Common myeloid progenitor, CD34-positive (primary cell): ENCODE results near the gene CBX8.

ENCODE experiments used
- CTCF ChIA-PET: fragments of 350-600 bp; sonication (Branson Sonifier 250); formaldehyde crosslinking; loops from one replicate; lab custom pipeline; 2021; ENCODE audit warnings: antibody characterized with exemption; lab: Charles Lee
- POLR2A ChIA-PET: fragments of 350-600 bp; sonication (Branson Sonifier 250); formaldehyde crosslinking; loops from one replicate; lab custom pipeline; 2021; ENCODE audit warnings: antibody characterized with exemption; lab: Charles Lee
- DNase-seq, 3 donors: peaks; one replicate each; pipeline versions ENCODE4 v3.0.0 to v3.0.0-alpha.2; 2013
- H3K27ac ChIP-seq, 2 experiments: 1 replicate in 1 of 2; 2 replicates in 1 of 2; pipeline ENCODE4 v1.7.0; 2013; ENCODE audit warnings: inconsistent platforms in 2 of 2, low read length in 2 of 2, mild to moderate bottlenecking in 2 of 2, low read depth in 1 of 2, moderate library complexity in 1 of 2; ENCODE audit not compliant: severe bottlenecking in 2 of 2, insufficient read depth in 1 of 2, poor library complexity in 1 of 2
- H3K27me3 ChIP-seq, 5 experiments: replicated peaks in 2 of 5; 1 replicate in 3 of 5; 2 replicates in 2 of 5; pipeline versions ENCODE4 v1.6.1 to v1.7.0; 2013; ENCODE audit warnings: low read length in 4 of 5, mild to moderate bottlenecking in 2 of 5, moderate library complexity in 2 of 5, inconsistent platforms in 1 of 5; ENCODE audit not compliant: insufficient read depth in 5 of 5, control insufficient read depth in 4 of 5
- H3K36me3 ChIP-seq, 4 experiments: 1 replicate in 2 of 4; 2 replicates in 2 of 4; pipeline versions ENCODE4 v1.6.1 to v1.7.0; 2013; ENCODE audit warnings: low read length in 3 of 4, control low read depth in 1 of 4, mild to moderate bottlenecking in 1 of 4; ENCODE audit not compliant: control insufficient read depth in 4 of 4, insufficient read depth in 4 of 4
- H3K4me1 ChIP-seq, 4 experiments: 1 replicate in 3 of 4; 2 replicates in 1 of 4; pipeline versions ENCODE4 v1.6.1 to v1.7.1; 2013; ENCODE audit warnings: low read length in 3 of 4, mild to moderate bottlenecking in 3 of 4, control low read depth in 1 of 4, inconsistent platforms in 1 of 4, moderate library complexity in 1 of 4; ENCODE audit not compliant: control insufficient read depth in 4 of 4, insufficient read depth in 4 of 4; ENCODE audit errors: control extremely low read depth in 1 of 4
- H3K4me3 ChIP-seq, 7 experiments: 1 replicate in 4 of 7; 2 replicates in 3 of 7; pipeline versions ENCODE4 v1.5.1 to v1.7.0; 2013; ENCODE audit warnings: mild to moderate bottlenecking in 7 of 7, low read length in 6 of 7, moderate library complexity in 6 of 7, inconsistent platforms in 2 of 7, low read depth in 2 of 7, control low read depth in 1 of 7; ENCODE audit not compliant: insufficient read depth in 4 of 7, control insufficient read depth in 1 of 7; ENCODE audit errors: extremely low read depth in 1 of 7
- H3K9me3 ChIP-seq, 5 experiments: 1 replicate in 4 of 5; 2 replicates in 1 of 5; pipeline versions ENCODE4 v1.6.1 to v1.7.1; 2013; ENCODE audit warnings: low read length in 4 of 5, mild to moderate bottlenecking in 2 of 5, inconsistent platforms in 1 of 5, low read depth in 1 of 5, moderate library complexity in 1 of 5; ENCODE audit not compliant: control insufficient read depth in 4 of 5, insufficient read depth in 2 of 5; ENCODE audit errors: control extremely low read depth in 1 of 5
- WGBS: methylation state at CpG from one replicate; pipeline ENCODE4 v1.1.5; 2013; ENCODE audit not compliant: insufficient coverage; 5-methylcytosine and 5-hydroxymethylcytosine counted together

The CBX8 gene

GRCh38 chr17:79826841-79827578 lies 30.1 kb upstream of the CBX8 start:
- POLR2A ChIA-PET: no interaction called here
- 92% methylated on average over 19 of the region's 26 CpGs for WGBS
- no peaks in the 10 kb centered on the region for H3K27me3 ChIP-seq
- H3K27ac ChIP-seq: no peak overlapping the region
- no peak overlapping the region for H3K4me3 ChIP-seq
- no peaks in the 10 kb centered on the region for H3K36me3 ChIP-seq
- CTCF ChIA-PET: interaction anchor here (0.7 to 2.8 kb wide), 7 partner anchors 9 to 18 kb away, joined by 3 to 13 read pairs (median 5); partner anchors contain the start of gene CBX4
- no peaks in the 10 kb centered on the region for H3K9me3 ChIP-seq
- DNase-seq: no peak
- H3K4me1 ChIP-seq: peaks cover 9 to 73% (median 42%) of the 10 kb centered on the region in 4 experiments

- H3K27ac ChIP-seq: peak overlapping the region in 1 of 2 experiments; percentile 47
- DNase-seq: peak in 1 of 3 donors; percentile 57
- POLR2A ChIA-PET: interaction anchor here (0.5 to 0.8 kb wide), 2 partner anchors 12 to 75 kb away, joined by 3 to 4 read pairs; no protein-coding TSS in a partner anchor
Observed at GRCh38 chr17:79826204-79826680, 29.4 kb upstream of the CBX8 start.

DNA sequence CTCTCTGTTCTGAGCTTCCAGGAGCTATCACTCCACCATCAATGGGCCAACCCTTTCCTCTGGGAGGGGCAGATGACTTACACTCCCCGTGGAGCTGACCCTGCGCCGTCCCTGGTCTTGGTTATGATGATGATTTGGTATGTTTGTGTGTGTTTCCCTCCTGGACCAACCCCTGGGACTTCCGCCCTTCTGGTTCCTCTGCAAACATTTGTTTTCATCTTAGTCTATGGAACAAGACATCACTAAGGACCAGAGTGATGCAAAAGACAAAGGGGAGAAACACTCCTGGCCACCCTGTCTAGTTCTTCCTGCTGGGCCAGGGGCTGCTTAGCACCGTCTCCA lies 28.7 kb upstream of the CBX8 start:
- DNase-seq: no peak
- H3K36me3 ChIP-seq: no peaks in the 10 kb centered on the region
- no peak overlapping the region for H3K4me3 ChIP-seq
- ChIA-PET CTCF (interaction anchor here (1.3 to 2.8 kb wide), 5 partner anchors 9 to 18 kb away, joined by 3 to 11 read pairs (median 5); no protein-coding TSS in a partner anchor), POLR2A (interaction anchor here (0.5 to 1.2 kb wide), 3 partner anchors 14 to 74 kb away, joined by 3 read pairs; partner anchors contain the start of gene CBX4)
- no peaks in the 10 kb centered on the region for H3K9me3 ChIP-seq
- 100% methylated on average over 1 of the region's 5 CpGs for WGBS
- H3K4me1 ChIP-seq: peaks cover 9 to 59% (median 38%) of the 10 kb centered on the region in 4 experiments
- peak overlapping the region in 1 of 2 experiments; percentile 47 for H3K27ac ChIP-seq
- no peaks in the 10 kb centered on the region for H3K27me3 ChIP-seq

More at GRCh38 chr17:79826204-79826680, 29.4 kb upstream of the CBX8 start:
- Histone ChIP-seq H3K4me1 (peaks cover 9 to 66% (median 39%) of the 10 kb centered on the region in 4 experiments), H3K9me3 (no peaks in the 10 kb centered on the region), H3K4me3 (peak overlapping the region in 3 of 7 experiments; percentile 6 to 20 (median 6)), H3K36me3 (no peaks in the 10 kb centered on the region), H3K27me3 (no peaks in the 10 kb centered on the region)
- 10% methylated on average over 11 of the region's 11 CpGs for WGBS
- CTCF ChIA-PET: interaction anchor here (1.0 to 2.8 kb wide), 6 partner anchors 8 to 18 kb away, joined by 3 to 11 read pairs (median 4); no protein-coding TSS in a partner anchor

GRCh38 chr17:79824893-79825579 lies 28.2 kb upstream of the CBX8 start:
- Histone ChIP-seq H3K36me3 (no peaks in the 10 kb centered on the region), H3K9me3 (no peaks in the 10 kb centered on the region), H3K4me3 (no peak overlapping the region), H3K27me3 (peaks cover 0 to 3% (median 0%) of the 10 kb centered on the region in 5 experiments), H3K4me1 (peaks cover 9 to 55% (median 38%) of the 10 kb centered on the region in 4 experiments), H3K27ac (no peak overlapping the region)
- ChIA-PET POLR2A (interaction anchor here (1.0 to 1.2 kb wide), 2 partner anchors 14 to 25 kb away, joined by 3 read pairs; partner anchors contain the start of gene CBX4), CTCF (interaction anchor here (1.3 to 2.8 kb wide), 5 partner anchors 10 to 19 kb away, joined by 3 to 11 read pairs (median 5); no protein-coding TSS in a partner anchor)
- DNase-seq: no peak
- WGBS: 83% methylated on average over 5 of the region's 6 CpGs

DNA sequence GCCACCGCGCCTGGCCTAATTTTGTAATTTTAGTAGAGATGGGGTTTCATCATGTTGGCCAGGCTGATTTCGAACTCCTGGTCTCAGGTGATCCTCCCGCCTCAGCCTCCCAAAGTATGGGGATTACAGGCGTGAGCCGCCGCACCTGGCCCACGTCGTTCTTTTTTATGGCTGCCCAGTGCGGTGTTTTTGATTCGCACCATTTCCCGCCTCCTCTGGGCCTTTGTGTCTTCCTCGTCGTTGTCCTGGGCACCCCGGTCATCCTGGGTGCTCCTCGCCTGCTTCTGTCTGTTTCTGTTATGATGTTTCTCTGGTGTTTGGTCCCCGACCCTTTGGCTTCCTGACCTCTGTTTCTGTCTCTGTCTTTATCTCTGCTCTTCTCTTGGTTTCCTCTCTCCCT lies 27.4 kb upstream of the CBX8 start:
- CTCF ChIA-PET: interaction anchor here (2.8 kb wide), 1 partner anchor 13 kb away, joined by 10 read pairs; no protein-coding TSS in a partner anchor
- Histone ChIP-seq H3K4me1 (peaks cover 9 to 48% (median 31%) of the 10 kb centered on the region in 4 experiments), H3K27me3 (peaks cover 0 to 7% (median 2%) of the 10 kb centered on the region in 5 experiments), H3K27ac (no peak overlapping the region), H3K9me3 (no peaks in the 10 kb centered on the region), H3K4me3 (no peak overlapping the region), H3K36me3 (no peaks in the 10 kb centered on the region)
- DNase-seq: no peak
- WGBS: 95% methylated on average over 14 of the region's 17 CpGs
- POLR2A ChIA-PET: interaction anchor here (1.2 kb wide), 1 partner anchor 15 kb away, joined by 3 read pairs; the partner anchor contains the start of gene CBX4

- no peaks in the 10 kb centered on the region for H3K9me3 ChIP-seq
- ChIA-PET CTCF (interaction anchor here (2.0 kb wide), 1 partner anchor 11 kb away, joined by 6 read pairs; no protein-coding TSS in a partner anchor), POLR2A (interaction anchor here (1.2 kb wide), 1 partner anchor 17 kb away, joined by 6 read pairs; the partner anchor contains the start of gene CBX4)
- H3K27ac ChIP-seq: no peak overlapping the region
- DNase-seq: no peak
- peaks cover 5 to 32% (median 18%) of the 10 kb centered on the region in 4 experiments for H3K4me1 ChIP-seq
- peaks cover 0 to 16% (median 8%) of the 10 kb centered on the region in 5 experiments for H3K27me3 ChIP-seq
- H3K36me3 ChIP-seq: no peaks in the 10 kb centered on the region
- 96% methylated on average over 14 of the region's 17 CpGs for WGBS
- H3K4me3 ChIP-seq: no peak overlapping the region
Observed at GRCh38 chr17:79822583-79823124, 25.8 kb upstream of the CBX8 start.
